HepG2 (cell line): ENCODE results near the gene RUNX2. TPM values are rescaled to one million over a fixed set of nuclear protein-coding genes. Genes with fewer than 3 reads are reported as not detected.

ENCODE experiments used
- ATF6 ChIP-seq: sonication (generic); formaldehyde crosslinking; conservative IDR thresholded peaks from 2 replicates; pipeline ENCODE4 v1.4.0; 2020; ENCODE audit warnings: missing genetic modification reagents
- FOXJ3 ChIP-seq: sonication (generic); formaldehyde crosslinking; IDR thresholded peaks from 2 replicates; pipeline ENCODE4 v1.4.0; 2020; ENCODE audit warnings: missing genetic modification reagents, mild to moderate bottlenecking, borderline replicate concordance
- KLF13 ChIP-seq: sonication (generic); formaldehyde crosslinking; IDR thresholded peaks from 2 replicates; pipeline ENCODE4 v1.4.0; 2020; ENCODE audit warnings: mild to moderate bottlenecking, missing genetic modification reagents
- MXI1 ChIP-seq: IDR thresholded peaks from 3 replicates; pipeline ENCODE4 v1.6.1; 2012; ENCODE audit warnings: low read depth, low read length, inconsistent platforms, borderline replicate concordance
- MYC ChIP-seq: sonication (generic); formaldehyde crosslinking; IDR thresholded peaks from 2 replicates; pipeline ENCODE4 v1.9.0; 2021; ENCODE audit warnings: missing genetic modification reagents, borderline replicate concordance
- NONO ChIP-seq, 2 experiments: fragments of 450-650 bp in 1 of 2; sonication (generic) in 1 of 2; formaldehyde crosslinking in 1 of 2; IDR thresholded peaks in 1 of 2; conservative IDR thresholded peaks in 1 of 2; 2 replicates each; pipeline versions ENCODE4 v1.6.1 to v1.8.0; 2017 to 2022; ENCODE audit warnings: mild to moderate bottlenecking in 1 of 2, missing genetic modification reagents in 1 of 2, moderate library complexity in 1 of 2
- NPAS2 ChIP-seq: sonication (generic); formaldehyde crosslinking; IDR thresholded peaks from 2 replicates; pipeline ENCODE4 v1.8.0; 2022; ENCODE audit warnings: mild to moderate bottlenecking, missing genetic modification reagents, borderline replicate concordance
- PAWR ChIP-seq: sonication (generic); formaldehyde crosslinking; IDR thresholded peaks from 2 replicates; pipeline ENCODE4 v1.4.0; 2020; ENCODE audit warnings: missing genetic modification reagents, mild to moderate bottlenecking, borderline replicate concordance
- SATB2 ChIP-seq: sonication (generic); formaldehyde crosslinking; IDR thresholded peaks from 2 replicates; pipeline ENCODE4 v1.5.0; 2020; ENCODE audit warnings: missing genetic modification reagents
- SPEN ChIP-seq: sonication (generic); formaldehyde crosslinking; IDR thresholded peaks from 2 replicates; pipeline ENCODE4 v1.5.1; 2020; ENCODE audit warnings: low read depth, mild to moderate bottlenecking, missing genetic modification reagents
- TFDP2 ChIP-seq: sonication (generic); formaldehyde crosslinking; IDR thresholded peaks from 2 replicates; pipeline ENCODE4 v1.4.0; 2020; ENCODE audit warnings: missing genetic modification reagents
- THAP11 ChIP-seq: IDR thresholded peaks from 2 replicates; pipeline ENCODE4 v1.6.1; 2016; ENCODE audit warnings: missing biosample characterization, missing genetic modification reagents
- THRA ChIP-seq: sonication (generic); formaldehyde crosslinking; IDR thresholded peaks from 2 replicates; pipeline ENCODE4 v1.4.0; 2020; ENCODE audit warnings: missing genetic modification reagents, borderline replicate concordance
- TIGD3 ChIP-seq: sonication (generic); formaldehyde crosslinking; IDR thresholded peaks from 2 replicates; pipeline ENCODE4 v1.5.1; 2020; ENCODE audit warnings: mild to moderate bottlenecking, missing genetic modification reagents, borderline replicate concordance
- TRIM24 ChIP-seq: sonication (generic); formaldehyde crosslinking; IDR thresholded peaks from 2 replicates; pipeline ENCODE4 v1.8.0; 2022; ENCODE audit warnings: mild to moderate bottlenecking, missing genetic modification reagents
- ZBTB7B ChIP-seq: sonication (generic); formaldehyde crosslinking; IDR thresholded peaks from 2 replicates; pipeline ENCODE4 v1.4.0; 2020; ENCODE audit warnings: missing genetic modification reagents
- ZNF20 ChIP-seq: sonication (generic); formaldehyde crosslinking; IDR thresholded peaks from 2 replicates; pipeline ENCODE4 v1.4.0; 2020; ENCODE audit warnings: mild to moderate bottlenecking, moderate library complexity, missing genetic modification reagents
- ZNF431 ChIP-seq: sonication (generic); formaldehyde crosslinking; IDR thresholded peaks from 2 replicates; pipeline ENCODE4 v1.9.0; 2022; ENCODE audit warnings: missing genetic modification reagents, low read depth, mild to moderate bottlenecking, borderline replicate concordance
- ZNF558 ChIP-seq: sonication (generic); formaldehyde crosslinking; IDR thresholded peaks from 2 replicates; pipeline ENCODE4 v1.9.0; 2022; ENCODE audit warnings: mild to moderate bottlenecking, missing genetic modification reagents, borderline replicate concordance
- ZNF644 ChIP-seq: IDR thresholded peaks from 2 replicates; pipeline ENCODE4 v1.6.1; 2016; ENCODE audit warnings: low read depth
- ZNF670 ChIP-seq: sonication (generic); formaldehyde crosslinking; IDR thresholded peaks from 2 replicates; pipeline ENCODE4 v1.8.0; 2022; ENCODE audit warnings: mild to moderate bottlenecking, missing genetic modification reagents, borderline replicate concordance
- ZNF7 ChIP-seq: IDR thresholded peaks from 2 replicates; pipeline ENCODE4 v1.6.1; 2016; ENCODE audit warnings: missing biosample characterization, missing genetic modification reagents
- polyA plus RNA-seq, 8 experiments: library from polyadenylated mRNA; depleted of rRNA in 3 of 8; stranded (reverse) in 7 of 8; unstranded in 1 of 8; fragments of >200 nt; fragmentation: Illumina TruSeq in 4 of 8; extraction: Trizol in 4 of 8; gene quantifications; 2 replicates each; pipeline versions ENCODE4 v1.2.1 to v1.2.3, GENCODE V29; 2011 to 2016; ENCODE audit warnings: low read depth in 4 of 8, missing spikeins in 1 of 8, mixed read lengths in 1 of 8; ENCODE audit not compliant: insufficient read depth in 1 of 8
- total RNA-seq, 5 experiments: library from RNA; depleted of rRNA; stranded (reverse); fragments of >200 nt; fragmentation: Illumina TruSeq; extraction: Trizol; gene quantifications; 2 replicates each; pipeline ENCODE4 v1.2.3, GENCODE V29; 2016; ENCODE audit warnings: low read depth in 1 of 5

The RUNX2 gene
- total and polyA plus RNA-seq, 2 of the 13 experiments (the other 11 are each of a cell fraction or from before 2014, with no cell fraction given), result not detected

GRCh38 chr6:45377554-45378333 is 49.6 kb downstream of the RUNX2 start, which contains the start of gene SUPT3H (continued):
- 0 out of 2 replicates have a peak, but pooled peaks have one; percentile 71 for TF ChIP-seq THRA (CRISPR knock-in tag)
- TF ChIP-seq ZNF7, result no peak
- TF ChIP-seq ATF6, result no peak
- no peak for TF ChIP-seq NONO (IDR thresholded peaks at IDR 0.05)
- TF ChIP-seq NONO (CRISPR knock-in tag; conservative IDR thresholded peaks at IDR 0.05), result peak; percentile 93
- TF ChIP-seq PAWR (CRISPR knock-in tag), result no peak
- TF ChIP-seq ZNF644 (CRISPR knock-in tag), result no peak
- TF ChIP-seq ZNF20 (CRISPR knock-in tag), result 0 out of 2 replicates have a peak, but pooled peaks have one; percentile 68
- TF ChIP-seq MYC (CRISPR knock-in tag), result peak; percentile 98
- no peak for TF ChIP-seq NPAS2 (CRISPR knock-in tag)
- peak; percentile 90 for TF ChIP-seq SPEN
- TF ChIP-seq TRIM24 (CRISPR knock-in tag), result no peak
- peak; percentile 80; the same call in 1 of the 2 replicates for TF ChIP-seq KLF13 (CRISPR knock-in tag)
- peak; percentile 68 for TF ChIP-seq ZBTB7B (CRISPR knock-in tag)
- TF ChIP-seq MXI1, result peak; percentile 89; the same call in 2 of the 3 replicates
- TF ChIP-seq ZNF670 (CRISPR knock-in tag), result no peak; the same call in 1 of the 2 replicates
- TF ChIP-seq FOXJ3 (CRISPR knock-in tag), result peak; percentile 18; the same call in 1 of the 2 replicates
- peak; percentile 78 for TF ChIP-seq TFDP2 (CRISPR knock-in tag)
- TF ChIP-seq TIGD3 (CRISPR knock-in tag), result peak; percentile 87; the same call in 1 of the 2 replicates
- peak; percentile 89 for TF ChIP-seq THAP11 (CRISPR knock-in tag)
- peak; percentile 72; the same call in 1 of the 2 replicates for TF ChIP-seq ZNF431 (CRISPR knock-in tag)
- no peak for TF ChIP-seq SATB2
- peak; percentile 90; the same call in 1 of the 2 replicates for TF ChIP-seq ZNF558 (CRISPR knock-in tag)
